PC-3 (cell line): ENCODE results near the gene ABCG1.

Experiments
- CTCF ChIP-seq: fragments of 300-600 bp; sonication (generic); conservative IDR thresholded peaks from 2 replicates; pipeline ENCODE4 v1.5.1; 2017; ENCODE audit warnings: antibody characterized with exemption, low read depth, mild to moderate bottlenecking, low read length
- EZH2 ChIP-seq: fragments of 300-600 bp; sonication (generic); IDR thresholded peaks from one replicate; pipeline ENCODE4 v1.6.1; 2017; ENCODE audit warnings: antibody characterized with exemption, mild to moderate bottlenecking, low read length; ENCODE audit not compliant: unreplicated experiment
- EZH2phosphoT487 ChIP-seq: fragments of 300-600 bp; sonication (generic); IDR thresholded peaks from 2 replicates; pipeline ENCODE4 v1.6.1; 2018; ENCODE audit warnings: mild to moderate bottlenecking, antibody characterized with exemption, low read length, borderline replicate concordance

- TF ChIP-seq CTCF (no peak), EZH2 (no peak), EZH2phosphoT487 (no peak)
Observed at GRCh38 chr21:42315296-42315891, 96.5 kb downstream of the ABCG1 start, which contains the start of gene TFF3.
